Endometrial microvascular endothelial cells (primary cell): Measurements from ENCODE around the gene CDKN2B-AS1. TPM values are rescaled to one million over a fixed set of nuclear protein-coding genes. Genes with fewer than 3 reads are reported as not detected.

ENCODE experiments used
- in situ Hi-C: cut with HindIII; loops from 2 replicates; pipeline ENCODE4 v1.10.0; 2017; ENCODE audit warnings: low sequenced_read_pairs, low pct_unique_long_range_greater_than_20kb; ENCODE audit errors: inconsistent ontology term
- total RNA-seq: library from RNA; depleted of rRNA; stranded (reverse); fragments of >200 nt; gene quantifications from one replicate; pipeline ENCODE4 v1.2.3, GENCODE V29; 2015; ENCODE audit errors: inconsistent ontology term

The CDKN2B-AS1 gene
- total RNA-seq, 1 donor from 2014 or later, result 3.3 TPM

DNA sequence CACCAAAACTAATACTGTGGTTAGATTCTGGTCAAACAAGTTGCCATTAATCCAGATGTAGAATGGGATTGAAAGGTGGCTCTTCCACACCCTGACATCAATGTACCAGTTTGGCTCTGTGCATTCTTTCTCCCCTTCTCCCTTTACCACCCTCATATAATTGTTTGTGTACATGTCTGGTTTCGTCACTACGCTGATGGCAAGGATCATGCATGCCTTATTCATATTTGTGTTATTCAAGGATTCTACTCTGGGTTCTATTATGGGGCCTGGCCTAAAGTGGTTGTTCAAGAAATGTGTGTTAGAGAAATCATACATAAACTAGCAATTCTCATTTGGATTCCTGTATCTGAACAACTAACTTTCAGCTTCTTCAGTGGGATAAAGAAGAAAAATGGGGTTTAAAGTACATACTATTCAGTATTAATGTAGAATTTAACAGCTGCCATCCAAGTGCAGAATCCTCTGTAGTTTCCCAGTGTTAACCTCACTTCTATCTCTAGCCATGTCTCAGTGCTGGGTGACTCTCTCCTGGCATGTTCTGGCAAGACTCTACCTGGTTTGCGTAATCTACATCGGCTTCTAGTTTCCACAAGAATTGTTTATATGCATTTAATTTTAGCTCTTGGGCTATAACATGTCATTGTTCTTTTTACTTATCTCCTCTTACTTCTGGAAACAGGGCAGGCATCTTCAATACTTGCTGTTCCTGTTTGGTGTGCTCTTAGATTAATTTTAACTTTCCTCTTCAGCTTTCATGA lies 42.5 kb downstream of the CDKN2B-AS1 start:
- in situ Hi-C loops, result loop anchor here (25.0 kb wide), 1 partner anchor 225 kb away; the partner anchor contains the start of gene MTAP

DNA sequence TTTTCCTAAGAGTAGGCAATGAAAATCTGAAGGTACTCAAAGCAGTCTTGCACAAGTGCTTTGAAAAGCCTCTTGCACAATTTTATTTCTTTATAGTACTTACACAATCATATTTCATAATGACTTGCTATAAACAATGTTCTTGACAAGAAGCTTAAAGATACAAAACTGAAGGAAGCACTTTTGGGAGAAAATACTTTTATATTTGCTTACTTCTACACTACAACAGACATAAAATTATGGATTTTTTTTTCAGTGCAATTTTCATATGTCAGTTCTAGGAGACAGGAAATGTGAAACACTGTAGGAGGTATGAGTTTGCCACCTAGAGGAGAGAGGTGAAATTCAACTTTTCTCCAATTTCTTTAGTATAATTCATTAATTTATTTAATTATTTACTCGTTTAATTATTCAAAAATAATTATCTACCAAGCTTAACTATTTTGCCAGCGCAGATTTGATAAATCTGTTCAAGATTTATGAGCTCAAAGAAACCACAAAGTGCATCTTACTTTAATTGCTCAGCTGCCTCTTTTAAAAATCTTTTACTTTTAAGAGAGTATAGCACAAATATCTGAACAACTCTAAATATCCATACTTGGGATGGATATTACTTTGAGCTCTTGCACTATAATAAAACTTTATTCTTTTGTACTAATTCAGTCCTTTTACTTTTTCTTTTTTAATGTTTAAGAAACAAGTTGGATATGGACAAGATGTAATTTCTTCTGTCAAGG lies 43.5 kb downstream of the CDKN2B-AS1 start:
- in situ Hi-C loops, result loop anchor here (25.0 kb wide), 1 partner anchor 226 kb away; the partner anchor contains the start of gene MTAP

GRCh38 chr9:22039258-22039657 lies 44.7 kb downstream of the CDKN2B-AS1 start:
- in situ Hi-C loops, result loop anchor here (25.0 kb wide), 1 partner anchor 227 kb away; the partner anchor contains the start of gene MTAP

GRCh38 chr9:22040760-22041159 lies 46.2 kb downstream of the CDKN2B-AS1 start:
- in situ Hi-C loops, result loop anchor here (25.0 kb wide), 1 partner anchor 228 kb away; the partner anchor contains the start of gene MTAP

GRCh38 chr9:22041344-22041743 lies 46.8 kb downstream of the CDKN2B-AS1 start:
- in situ Hi-C loops, result loop anchor here (25.0 kb wide), 1 partner anchor 229 kb away; the partner anchor contains the start of gene MTAP

- in situ Hi-C loops, result loop anchor here (25.0 kb wide), 1 partner anchor 229 kb away; the partner anchor contains the start of gene MTAP
Observed at GRCh38 chr9:22041775-22042174, 47.2 kb downstream of the CDKN2B-AS1 start.

- in situ Hi-C loops, result loop anchor here (25.0 kb wide), 1 partner anchor 232 kb away; the partner anchor contains the start of gene MTAP
Observed at GRCh38 chr9:22043928-22044327, 49.3 kb downstream of the CDKN2B-AS1 start.

- in situ Hi-C loops, result loop anchor here (25.0 kb wide), 1 partner anchor 232 kb away; the partner anchor contains the start of gene MTAP
Observed at GRCh38 chr9:22044583-22044982, 50.0 kb downstream of the CDKN2B-AS1 start.

DNA sequence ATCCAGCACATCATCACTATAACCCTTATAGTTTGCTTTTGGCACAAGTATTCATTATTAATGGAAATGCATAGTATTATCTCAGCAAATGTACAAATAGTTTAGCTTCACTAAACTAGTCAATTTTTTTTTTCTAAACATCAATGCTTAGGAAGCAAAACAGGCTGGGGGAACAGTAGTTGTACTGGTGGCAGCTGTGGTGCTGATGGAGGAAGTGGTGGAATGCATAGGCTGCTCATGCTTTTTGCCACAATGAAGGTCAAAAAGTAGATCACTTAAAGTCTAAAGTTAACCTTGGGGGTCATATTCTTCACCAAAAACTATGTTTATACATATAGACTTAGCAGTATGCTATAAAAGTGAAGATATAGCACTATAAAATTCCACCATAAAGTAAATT lies 50.8 kb downstream of the CDKN2B-AS1 start:
- in situ Hi-C loops, result loop anchor here (25.0 kb wide), 1 partner anchor 233 kb away; the partner anchor contains the start of gene MTAP

GRCh38 chr9:22046243-22046885 lies 51.8 kb downstream of the CDKN2B-AS1 start:
- in situ Hi-C loops, result loop anchor here (25.0 kb wide), 1 partner anchor 234 kb away; the partner anchor contains the start of gene MTAP

- in situ Hi-C loops, result loop anchor here (25.0 kb wide), 1 partner anchor 235 kb away; the partner anchor contains the start of gene MTAP
Observed at GRCh38 chr9:22047596-22047995, 53.0 kb downstream of the CDKN2B-AS1 start.

DNA sequence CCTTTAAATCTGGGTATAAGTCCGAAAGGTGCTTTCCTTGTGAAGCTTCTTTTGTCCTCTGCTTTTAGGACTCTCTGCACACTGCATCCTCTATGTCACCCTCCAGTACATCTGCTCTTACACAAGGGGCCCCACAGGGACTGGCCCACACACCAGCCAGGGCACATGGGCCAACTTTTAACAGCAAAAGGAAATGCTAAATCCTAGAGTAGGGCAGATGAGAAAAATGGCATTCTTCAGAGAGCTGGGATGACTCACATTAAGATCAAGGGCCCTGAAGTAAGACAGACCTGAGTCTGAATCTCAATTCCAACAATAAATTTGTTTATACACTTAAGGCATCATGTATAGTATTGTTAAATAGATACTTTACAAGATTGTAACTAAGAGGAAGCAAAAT lies 54.8 kb downstream of the CDKN2B-AS1 start:
- in situ Hi-C loops, result loop anchor here (25.0 kb wide), 1 partner anchor 237 kb away; the partner anchor contains the start of gene MTAP

DNA sequence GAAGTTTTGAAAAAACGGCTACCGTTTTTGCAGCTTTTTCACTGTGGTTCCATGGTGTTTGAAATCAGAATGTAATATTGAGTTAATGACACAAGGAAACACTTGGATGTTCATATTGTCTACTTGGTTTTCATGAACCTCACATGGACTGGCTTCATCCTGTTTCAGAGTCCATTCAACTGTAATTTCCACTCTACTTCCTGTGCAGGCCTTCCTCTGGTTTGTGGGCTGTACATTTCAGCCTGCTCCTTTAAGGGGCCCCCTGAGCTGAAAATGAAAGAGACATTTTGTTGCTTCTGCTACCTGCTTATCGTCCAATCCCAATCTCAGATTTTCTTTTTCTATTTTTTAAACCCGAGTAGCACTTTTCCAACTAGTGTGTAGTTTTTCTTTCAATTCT lies 56.3 kb downstream of the CDKN2B-AS1 start:
- in situ Hi-C loops, result no loop called here

DNA sequence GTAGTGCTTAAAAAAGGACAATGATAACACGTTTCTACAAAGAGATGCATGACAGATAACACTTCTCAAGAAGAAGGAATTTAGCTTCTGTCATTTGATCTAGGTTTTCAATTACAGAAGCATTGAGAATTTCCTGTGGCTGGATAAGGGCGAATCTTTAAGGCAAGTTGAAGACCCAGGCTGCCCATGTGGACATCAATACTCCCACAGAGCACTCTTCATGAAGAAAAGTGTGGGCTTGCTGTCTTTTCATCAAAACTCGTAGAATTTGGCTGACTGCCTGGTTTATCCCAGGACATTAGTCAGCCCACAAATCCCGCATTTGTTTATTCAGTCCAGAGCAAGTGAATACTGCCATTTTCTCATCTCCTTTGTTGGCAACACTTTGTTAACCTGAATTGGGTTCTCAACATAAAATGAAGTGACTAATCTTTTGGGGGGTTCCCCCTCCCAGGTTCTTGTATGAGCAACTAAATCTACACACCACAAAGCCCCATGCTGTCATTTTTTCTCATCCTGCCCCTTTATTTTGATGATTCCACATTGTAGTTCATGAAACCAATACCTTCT lies 57.9 kb downstream of the CDKN2B-AS1 start:
- in situ Hi-C loops, result no loop called here

DNA sequence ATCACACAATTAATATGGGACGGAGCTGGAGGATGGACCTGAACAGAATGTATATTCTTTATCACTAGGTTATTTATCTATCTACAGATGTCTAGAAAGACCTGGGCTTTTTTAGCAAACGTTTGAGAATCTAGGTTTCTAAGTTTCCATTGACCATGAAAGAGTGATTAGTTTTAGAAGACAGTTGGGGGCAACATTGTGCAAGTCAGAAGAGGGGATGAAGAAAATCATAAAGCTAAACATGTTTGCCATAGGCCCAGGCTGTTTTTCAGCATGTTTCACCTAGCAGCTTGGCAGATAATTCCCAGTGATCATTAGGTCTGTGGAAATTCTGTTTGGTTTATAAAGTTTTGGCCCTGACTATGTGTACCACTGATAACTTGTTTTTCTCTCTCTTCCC lies 58.6 kb downstream of the CDKN2B-AS1 start:
- in situ Hi-C loops, result no loop called here

DNA sequence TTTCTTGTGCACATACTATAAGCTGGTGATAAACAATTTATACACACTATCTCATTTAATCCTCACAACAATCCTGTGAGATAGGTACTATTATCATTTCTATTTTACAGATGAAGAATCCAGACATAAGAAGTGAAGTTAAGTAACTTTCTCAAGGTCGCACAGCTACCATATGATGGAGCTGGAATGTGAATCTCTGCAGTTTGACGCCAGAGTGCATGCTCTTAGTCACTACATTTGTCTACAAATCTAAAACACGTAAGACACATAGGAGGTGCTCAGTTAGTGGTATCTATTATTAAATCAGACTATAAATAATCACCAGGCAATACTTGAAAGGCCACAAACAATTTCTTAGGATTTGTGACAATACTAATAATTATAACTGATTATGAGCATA lies 59.5 kb downstream of the CDKN2B-AS1 start:
- in situ Hi-C loops, result no loop called here

DNA sequence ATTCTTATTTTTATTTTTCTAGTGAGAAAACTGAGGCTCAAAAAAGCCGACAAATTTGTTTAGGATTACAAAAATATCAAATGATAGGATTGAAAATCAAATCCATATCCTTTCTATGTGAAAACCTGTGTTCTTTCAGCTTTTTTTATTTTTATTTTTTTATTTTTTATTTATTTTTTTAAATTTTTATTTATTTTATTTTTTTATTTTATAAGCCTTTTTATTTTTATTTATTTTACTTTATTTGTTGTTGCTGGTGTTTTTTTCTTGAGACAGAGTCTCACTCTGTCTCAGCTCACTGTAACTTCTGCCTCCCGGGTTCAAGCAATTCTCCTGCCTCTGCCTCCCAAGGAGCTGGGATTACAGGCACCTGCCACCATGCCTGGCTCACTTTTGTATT lies 59.9 kb downstream of the CDKN2B-AS1 start:
- in situ Hi-C loops, result no loop called here

GRCh38 chr9:22055090-22055489 lies 60.5 kb downstream of the CDKN2B-AS1 start:
- in situ Hi-C loops, result no loop called here
